ENCODE data around the gene PHF21A. TPM values are rescaled to one million over a fixed set of nuclear protein-coding genes. Genes with fewer than 3 reads are reported as not detected.
A peak's percentile ranks its signal among the peaks of the same experiment; 100 is the strongest.

The PHF21A gene
- total and polyA plus RNA-seq, 12 donors: 9.6 to 48.0 (median 35.9) TPM

- no peaks in the 10 kb centered on the region for H3K27me3 ChIP-seq
- 90 to 95% methylated on average over 2 of the region's 2 CpGs for WGBS, 2 donors
- H3K4me3 ChIP-seq: no peak overlapping the region
- DNase-seq (no peak), ATAC-seq (no peak)
- intact Hi-C loops (cut with DNase I): no loop called here
- no peak overlapping the region for H3K27ac ChIP-seq
- no peak for TF ChIP-seq CTCF (IDR thresholded peaks at IDR 0.05)
- H3K9me3 ChIP-seq: no peaks in the 10 kb centered on the region
- peaks cover 0 to 5% (median 0%) of the 10 kb centered on the region in 9 donors for H3K36me3 ChIP-seq
- peaks cover 0 to 29% (median 17%) of the 10 kb centered on the region in 9 donors for H3K4me1 ChIP-seq
Observed at GRCh38 chr11:46036969-46037368, 84.3 kb downstream of the PHF21A start.

- no peak overlapping the region for H3K27ac ChIP-seq
- H3K4me1 ChIP-seq: peaks cover 0 to 31% (median 16%) of the 10 kb centered on the region in 9 donors
- no peak for TF ChIP-seq CTCF (IDR thresholded peaks at IDR 0.05)
- no peaks in the 10 kb centered on the region for H3K9me3 ChIP-seq
- intact Hi-C loops (cut with DNase I): no loop called here
- H3K27me3 ChIP-seq: no peaks in the 10 kb centered on the region
- H3K36me3 ChIP-seq: peaks cover 0 to 5% (median 0%) of the 10 kb centered on the region in 9 donors
- WGBS, 2 donors: 89 to 94% methylated on average over 2 of the region's 2 CpGs
- no peak for ATAC-seq
- DNase-seq: no peak
- no peak overlapping the region for H3K4me3 ChIP-seq
Observed at GRCh38 chr11:46036009-46036408, 85.2 kb downstream of the PHF21A start.

- Histone ChIP-seq H3K27me3 (no peaks in the 10 kb centered on the region), H3K27ac (no peak overlapping the region), H3K9me3 (no peaks in the 10 kb centered on the region), H3K36me3 (peaks cover 0 to 5% (median 0%) of the 10 kb centered on the region in 9 donors), H3K4me3 (no peak overlapping the region), H3K4me1 (peaks cover 0 to 14% (median 0%) of the 10 kb centered on the region in 9 donors)
- no peak for ATAC-seq
- DNase-seq: no peak
- intact Hi-C loops (cut with DNase I): no loop called here
- no peak for TF ChIP-seq CTCF (IDR thresholded peaks at IDR 0.05)
Observed at GRCh38 chr11:46034041-46034440, 87.2 kb downstream of the PHF21A start.

DNA sequence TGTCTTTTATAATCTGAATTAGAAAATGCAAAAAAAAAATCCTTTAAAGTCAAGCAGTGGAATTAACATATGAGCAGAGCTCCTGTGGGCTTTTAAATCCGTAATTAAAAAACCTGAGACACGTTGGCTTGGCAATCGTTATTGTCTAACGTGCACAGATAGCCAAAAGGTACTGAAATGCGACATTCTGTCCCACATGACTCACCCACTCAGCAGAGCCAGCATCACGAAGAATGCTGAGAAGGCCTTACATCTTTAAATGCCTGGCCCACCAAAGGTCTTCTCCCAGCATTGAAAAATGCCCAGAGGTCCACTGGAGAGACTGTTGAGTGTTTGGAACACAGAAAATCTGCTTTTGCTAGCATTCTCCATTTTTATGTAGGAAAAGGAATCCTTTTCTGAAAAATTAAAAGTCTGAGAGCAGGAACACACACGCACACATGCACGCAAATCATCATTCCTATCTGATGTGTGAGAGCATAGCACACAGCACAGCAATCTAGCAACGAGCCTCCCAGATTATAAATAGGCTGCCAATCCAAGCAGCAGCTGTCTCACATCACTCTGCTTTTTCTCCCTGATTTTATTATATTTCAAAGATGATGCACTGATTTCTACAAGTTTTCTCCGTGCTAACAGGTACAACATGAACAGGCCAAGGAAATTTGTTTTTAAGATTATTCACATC, 94.5 kb downstream of the PHF21A start:
- 44% methylated on average over 10 of the region's 10 CpGs for WGBS, 2 donors

More for the DNA sequence above, 94.5 kb downstream of the PHF21A start:
- peaks cover 0 to 9% (median 0%) of the 10 kb centered on the region in 9 donors for H3K36me3 ChIP-seq
- H3K4me3 ChIP-seq: no peak overlapping the region
- no peak overlapping the region for H3K27ac ChIP-seq
- peak in 3 of 8 donors; percentile 33 to 57 (median 42) for ATAC-seq
- no peaks in the 10 kb centered on the region for H3K27me3 ChIP-seq
- no peaks in the 10 kb centered on the region for H3K9me3 ChIP-seq
- TF ChIP-seq CTCF (IDR thresholded peaks at IDR 0.05): no peak
- no peak for DNase-seq
- intact Hi-C loops (cut with DNase I): no loop called here
- H3K4me1 ChIP-seq: peaks cover 0 to 35% (median 19%) of the 10 kb centered on the region in 9 donors

Measured in heart right ventricle (tissue), 16 donors.